HAP-1 (cell line): ENCODE results near the gene ARHGEF10L.
"Not testable (repeated sequence)": the region's sequence is repeated elsewhere in the genome, so short reads cannot be mapped to it uniquely, and the experiment has no call there.

ENCODE experiments used
- DNase-seq, 2 experiments: peaks; one replicate each; pipeline ENCODE4 v3.0.0-alpha.2; 2016 to 2020; ENCODE audit warnings: low spot score in 2 of 2
- H3K27me3 ChIP-seq: fragments of 250-450 bp; sonication (Bioruptor Pico); 2 replicates; pipeline ENCODE4 v1.5.1; 2020; ENCODE audit warnings: low read depth, mild to moderate bottlenecking, moderate library complexity
- H3K36me3 ChIP-seq: fragments of 250-450 bp; sonication (Bioruptor Pico); replicated peaks from 2 replicates; pipeline ENCODE4 v1.5.1; 2020; ENCODE audit warnings: mild to moderate bottlenecking
- H3K4me1 ChIP-seq: fragments of 250-450 bp; sonication (Bioruptor Pico); 2 replicates; pipeline ENCODE4 v1.5.1; 2020; ENCODE audit warnings: mild to moderate bottlenecking
- H3K4me3 ChIP-seq: fragments of 250-450 bp; sonication (Bioruptor Pico); 2 replicates; pipeline ENCODE4 v1.5.1; 2020; ENCODE audit warnings: mild to moderate bottlenecking, moderate library complexity
- H3K9me3 ChIP-seq: fragments of 250-450 bp; sonication (Bioruptor Pico); 2 replicates; pipeline ENCODE4 v1.5.1; 2020; ENCODE audit warnings: mild to moderate bottlenecking, moderate library complexity
- in situ Hi-C: fragments of 300-500 bp; cut with MboI; formaldehyde crosslinking; loops from 3 replicates; pipeline ENCODE4 v1.14.3; 2020; ENCODE audit warnings: low sequenced_read_pairs, inconsistent platforms, mixed read lengths

ARHGEF10L gene

GRCh38 chr1:17615959-17616358 lies 76.5 kb downstream of the ARHGEF10L start:
- H3K9me3 ChIP-seq: no peaks in the 10 kb centered on the region
- in situ Hi-C loops: no loop called here
- H3K4me1 ChIP-seq: no peaks in the 10 kb centered on the region
- H3K27me3 ChIP-seq: no peaks in the 10 kb centered on the region
- no peaks in the 10 kb centered on the region for H3K36me3 ChIP-seq
- no peak for DNase-seq
- no peak overlapping the region for H3K4me3 ChIP-seq

DNA sequence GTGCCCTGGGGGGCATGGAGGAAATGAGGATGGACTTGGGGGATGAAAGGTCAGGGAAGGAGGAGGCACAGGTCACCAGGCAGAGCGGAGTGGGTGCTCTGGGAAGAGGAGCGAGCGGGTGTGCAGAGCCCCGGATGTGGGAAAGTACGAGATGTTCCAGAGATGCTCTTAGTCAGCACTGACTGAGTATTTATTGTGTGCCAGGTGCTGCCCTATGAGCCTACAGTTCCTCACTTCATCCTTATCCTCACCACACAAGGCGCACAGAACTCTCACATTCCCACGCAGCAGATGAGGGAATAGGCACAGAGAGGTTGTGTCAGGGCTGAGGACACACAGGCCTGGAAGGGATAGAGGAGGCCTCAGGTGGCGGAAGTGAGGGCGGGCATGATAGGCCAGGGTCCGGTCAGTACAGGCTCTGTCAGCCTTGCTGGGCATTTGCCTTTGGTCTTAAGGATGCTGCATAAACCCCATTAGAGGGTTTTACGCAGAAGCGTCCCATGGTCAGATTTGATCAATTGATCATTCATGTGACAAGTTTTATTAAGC lies 77.3 kb downstream of the ARHGEF10L start:
- Histone ChIP-seq H3K4me1 (no peaks in the 10 kb centered on the region), H3K4me3 (no peak overlapping the region), H3K9me3 (no peaks in the 10 kb centered on the region), H3K27me3 (no peaks in the 10 kb centered on the region), H3K36me3 (no peaks in the 10 kb centered on the region)
- no peak for DNase-seq
- in situ Hi-C loops: no loop called here

DNA sequence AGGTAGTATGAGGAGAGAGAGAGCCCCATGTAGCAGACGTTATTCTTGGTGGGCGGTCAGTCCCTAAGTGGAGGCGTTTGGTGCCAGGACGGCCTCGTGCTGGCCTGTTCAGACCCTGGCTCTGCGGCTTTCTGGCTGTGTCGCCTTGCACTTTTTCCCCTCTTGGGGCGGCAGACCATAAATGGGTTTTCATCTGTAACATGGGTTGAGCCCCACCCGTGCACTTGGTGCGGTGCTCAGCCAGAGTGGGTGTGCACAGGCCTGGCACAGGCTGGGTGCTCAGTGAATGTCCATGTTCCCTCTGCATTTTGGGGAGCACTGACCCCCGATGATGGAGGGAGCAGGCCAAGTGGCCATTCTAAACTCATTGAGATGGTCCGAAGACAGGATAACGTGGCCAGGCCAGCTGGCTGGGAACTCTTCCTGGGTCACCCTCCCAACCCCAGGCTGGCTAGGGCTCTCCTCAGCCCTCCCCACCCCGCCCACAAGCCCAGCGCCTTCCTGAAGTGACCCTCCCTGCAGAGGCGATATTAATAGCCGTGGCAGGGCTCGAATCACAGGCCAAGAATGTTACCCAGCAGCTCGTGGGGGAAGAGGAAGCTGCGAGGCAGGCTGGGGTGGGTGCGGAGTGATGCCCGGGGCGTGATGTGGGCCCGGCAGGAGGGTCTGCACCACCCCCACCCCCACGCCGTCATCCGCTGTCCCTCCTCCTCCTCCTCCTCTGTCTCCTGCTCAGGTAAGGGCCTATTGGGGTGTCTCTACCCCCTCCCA lies 78.5 kb downstream of the ARHGEF10L start:
- Histone ChIP-seq H3K27me3 (no peaks in the 10 kb centered on the region), H3K36me3 (no peaks in the 10 kb centered on the region), H3K4me1 (no peaks in the 10 kb centered on the region), H3K4me3 (no peak overlapping the region), H3K9me3 (no peaks in the 10 kb centered on the region)
- no peak for DNase-seq
- in situ Hi-C loops: no loop called here

GRCh38 chr1:17618558-17619247 lies 79.2 kb downstream of the ARHGEF10L start:
- no peaks in the 10 kb centered on the region for H3K27me3 ChIP-seq
- H3K4me1 ChIP-seq: no peaks in the 10 kb centered on the region
- H3K36me3 ChIP-seq: no peaks in the 10 kb centered on the region
- in situ Hi-C loops: no loop called here
- no peaks in the 10 kb centered on the region for H3K9me3 ChIP-seq
- no peak for DNase-seq
- H3K4me3 ChIP-seq: no peak overlapping the region

GRCh38 chr1:17620448-17620847 lies 81.0 kb downstream of the ARHGEF10L start:
- Histone ChIP-seq H3K27me3 (no peaks in the 10 kb centered on the region), H3K4me3 (no peak overlapping the region), H3K4me1 (no peaks in the 10 kb centered on the region), H3K36me3 (no peaks in the 10 kb centered on the region), H3K9me3 (no peaks in the 10 kb centered on the region)
- no peak for DNase-seq
- in situ Hi-C loops: no loop called here

DNA sequence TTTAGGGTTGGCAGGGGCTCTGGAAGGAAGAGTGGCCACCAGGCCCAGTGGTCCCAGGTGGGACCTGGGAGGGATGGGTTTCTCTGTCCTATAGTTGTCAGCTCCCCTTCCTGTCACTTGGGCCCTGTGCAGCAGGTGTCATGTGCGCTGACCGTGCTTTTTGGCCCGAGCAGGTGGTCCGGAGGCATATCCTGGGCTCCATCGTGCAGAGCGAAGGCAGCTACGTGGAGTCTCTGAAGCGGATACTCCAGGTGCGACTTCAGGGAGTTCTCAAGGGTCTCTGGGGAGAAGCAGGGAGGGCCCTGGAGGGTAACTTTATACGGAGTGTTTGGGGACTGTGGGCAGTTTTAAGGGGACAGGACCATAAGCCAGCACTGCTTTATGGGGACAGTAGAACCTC lies 82.2 kb downstream of the ARHGEF10L start:
- Histone ChIP-seq H3K9me3 (no peaks in the 10 kb centered on the region), H3K4me3 (no peak overlapping the region), H3K27me3 (no peaks in the 10 kb centered on the region), H3K36me3 (no peaks in the 10 kb centered on the region), H3K4me1 (no peaks in the 10 kb centered on the region)
- in situ Hi-C loops: no loop called here
- no peak for DNase-seq

DNA sequence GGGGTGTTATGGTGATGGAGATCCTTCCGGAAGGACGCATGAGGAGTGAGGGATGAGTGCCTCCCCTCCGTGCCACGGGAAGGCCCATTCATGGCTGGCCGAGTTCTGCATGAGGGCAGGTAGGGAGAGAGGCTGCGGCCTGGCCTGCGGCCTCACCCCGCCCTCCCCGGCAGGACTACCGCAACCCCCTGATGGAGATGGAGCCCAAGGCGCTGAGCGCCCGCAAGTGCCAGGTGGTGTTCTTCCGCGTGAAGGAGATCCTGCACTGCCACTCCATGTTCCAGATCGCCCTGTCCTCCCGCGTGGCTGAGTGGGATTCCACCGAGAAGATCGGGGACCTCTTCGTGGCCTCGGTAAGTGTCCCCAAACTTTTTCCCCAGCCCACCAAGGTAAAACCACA lies 83.3 kb downstream of the ARHGEF10L start:
- Histone ChIP-seq H3K4me3 (no peak overlapping the region), H3K27me3 (no peaks in the 10 kb centered on the region), H3K9me3 (no peaks in the 10 kb centered on the region), H3K36me3 (no peaks in the 10 kb centered on the region), H3K4me1 (no peaks in the 10 kb centered on the region)
- no peak for DNase-seq
- in situ Hi-C loops: no loop called here

DNA sequence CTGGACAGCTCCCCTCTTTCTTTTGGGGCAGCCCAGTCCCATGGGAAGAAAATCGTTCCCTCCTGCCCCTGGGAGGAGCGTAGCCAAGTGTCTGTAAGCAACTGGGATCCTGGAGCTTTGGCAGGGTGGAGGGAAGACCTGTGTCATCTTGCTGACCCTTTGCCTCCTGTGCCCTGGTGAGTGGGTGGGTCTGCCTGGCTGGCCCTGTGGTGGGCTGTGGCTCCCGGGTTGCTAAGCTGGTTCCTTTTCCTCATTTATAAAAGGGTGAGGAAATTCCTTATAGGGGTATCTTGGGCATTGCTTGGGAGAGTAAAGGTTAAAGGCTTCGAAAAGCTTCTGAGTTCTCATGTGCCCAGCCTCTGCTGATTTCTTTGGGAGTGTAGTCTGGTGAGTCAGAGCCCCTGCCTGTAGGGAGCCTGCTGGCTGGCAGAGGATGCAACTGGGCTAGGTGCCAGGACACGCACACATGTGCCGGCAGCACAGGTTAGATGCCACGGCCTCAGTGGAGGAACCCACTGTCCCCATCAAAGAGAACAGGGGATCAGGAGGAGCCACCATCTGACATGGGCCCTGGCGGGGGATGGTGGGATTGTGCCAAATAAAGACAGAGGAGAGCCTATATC lies 85.2 kb downstream of the ARHGEF10L start:
- Histone ChIP-seq H3K9me3 (no peaks in the 10 kb centered on the region), H3K27me3 (no peaks in the 10 kb centered on the region), H3K4me3 (no peak overlapping the region), H3K4me1 (no peaks in the 10 kb centered on the region), H3K36me3 (no peaks in the 10 kb centered on the region)
- no peak for DNase-seq
- in situ Hi-C loops: no loop called here

- in situ Hi-C loops: no loop called here
- Histone ChIP-seq H3K27me3 (no peaks in the 10 kb centered on the region), H3K4me3 (no peak overlapping the region), H3K9me3 (no peaks in the 10 kb centered on the region), H3K4me1 (no peaks in the 10 kb centered on the region), H3K36me3 (no peaks in the 10 kb centered on the region)
- no peak for DNase-seq
Observed at GRCh38 chr1:17627239-17628052, 87.9 kb downstream of the ARHGEF10L start.

DNA sequence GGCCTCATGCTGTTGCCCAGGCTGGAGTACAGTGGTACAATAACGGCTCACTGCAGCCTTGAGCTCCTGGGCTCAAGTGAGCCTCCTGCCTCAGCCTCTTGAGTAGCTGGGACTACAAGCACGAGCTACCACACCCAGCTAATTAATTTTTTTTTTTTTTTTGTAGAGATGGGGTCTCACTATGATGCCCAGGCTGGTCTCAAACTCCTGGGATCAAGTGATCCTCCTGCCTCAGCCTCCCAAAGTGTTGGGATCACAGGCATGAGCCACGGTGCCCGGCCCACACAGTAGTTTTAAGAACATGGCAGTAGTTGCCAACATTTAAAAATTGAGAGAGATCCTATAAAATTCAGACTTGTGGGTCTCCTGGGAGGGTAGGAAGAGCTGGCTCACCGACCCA lies 89.5 kb downstream of the ARHGEF10L start:
- H3K4me1 ChIP-seq, H3K36me3 ChIP-seq, DNase-seq, H3K4me3 ChIP-seq, H3K9me3 ChIP-seq, in situ Hi-C loops, H3K27me3 ChIP-seq: not testable (repeated sequence)

DNA sequence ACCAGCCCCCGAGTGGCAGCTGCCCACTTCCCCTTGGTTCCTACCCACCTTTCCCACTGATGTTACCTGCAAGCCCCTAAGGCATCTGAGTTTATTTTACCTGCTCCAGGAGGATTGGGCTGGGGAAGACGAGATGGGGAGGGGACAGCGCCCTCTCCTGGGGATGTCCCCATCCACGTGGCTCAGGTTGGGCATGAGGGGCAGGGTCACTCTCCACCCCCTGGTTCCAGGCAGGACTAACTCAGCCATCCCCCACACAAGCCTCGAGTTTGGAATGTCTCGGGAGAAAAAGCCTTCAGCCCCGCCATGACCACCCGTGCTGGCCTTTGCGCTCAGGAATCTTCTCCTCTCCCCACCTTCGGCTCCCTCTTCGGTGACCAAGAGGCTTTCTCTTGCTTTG lies 90.0 kb downstream of the ARHGEF10L start:
- Histone ChIP-seq H3K4me3 (no peak overlapping the region), H3K36me3 (no peaks in the 10 kb centered on the region), H3K4me1 (no peaks in the 10 kb centered on the region), H3K27me3 (no peaks in the 10 kb centered on the region), H3K9me3 (no peaks in the 10 kb centered on the region)
- peak in 1 of 2 experiments; percentile 37 for DNase-seq
- in situ Hi-C loops: no loop called here

DNA sequence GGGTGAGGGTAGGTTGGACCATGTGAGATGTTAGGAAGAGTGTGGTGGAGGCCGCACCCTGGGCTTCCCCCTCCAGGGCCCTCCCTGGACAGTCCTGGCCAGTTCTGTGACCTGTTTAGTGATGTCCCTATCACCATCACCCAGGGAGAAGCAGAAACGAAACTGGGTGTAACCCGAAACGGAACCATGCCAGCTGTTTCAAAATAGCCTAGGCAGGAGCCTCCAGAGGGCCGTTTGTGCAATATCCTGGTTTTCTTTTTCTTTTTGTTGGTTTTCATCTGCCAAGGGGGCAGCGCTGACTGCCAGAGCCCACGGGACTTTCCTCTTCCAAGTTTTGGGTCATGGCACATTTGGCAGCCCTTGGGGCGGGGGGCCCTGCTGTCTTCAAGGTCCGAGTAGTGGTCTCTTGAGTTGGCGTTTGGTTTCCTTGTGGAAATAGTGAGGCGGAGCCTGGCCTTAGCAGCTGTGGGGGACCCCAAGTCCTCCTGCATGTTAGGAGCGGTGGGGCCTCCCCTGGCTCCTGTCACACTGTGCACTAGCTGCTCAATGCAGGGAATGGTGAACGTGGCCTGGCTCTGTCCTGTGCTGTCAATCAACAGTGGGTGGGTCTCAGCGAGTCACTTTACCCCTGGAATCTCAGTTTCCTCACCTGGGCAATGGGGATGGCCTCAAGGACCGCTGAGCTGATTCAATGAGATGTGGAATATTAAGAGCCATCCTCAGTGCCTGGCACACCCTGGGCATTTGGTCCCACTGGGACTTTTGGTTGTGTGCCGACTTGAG lies 90.7 kb downstream of the ARHGEF10L start:
- no peaks in the 10 kb centered on the region for H3K4me1 ChIP-seq
- no peak for DNase-seq
- H3K4me3 ChIP-seq: no peak overlapping the region
- no peaks in the 10 kb centered on the region for H3K27me3 ChIP-seq
- in situ Hi-C loops: no loop called here
- H3K9me3 ChIP-seq: no peaks in the 10 kb centered on the region
- H3K36me3 ChIP-seq: no peaks in the 10 kb centered on the region

- Histone ChIP-seq H3K36me3 (no peaks in the 10 kb centered on the region), H3K27me3 (no peaks in the 10 kb centered on the region), H3K4me3 (no peak overlapping the region), H3K4me1 (no peaks in the 10 kb centered on the region), H3K9me3 (no peaks in the 10 kb centered on the region)
- in situ Hi-C loops: no loop called here
- DNase-seq: no peak
Observed at GRCh38 chr1:17630986-17631385, 91.5 kb downstream of the ARHGEF10L start.
